Left renal pelvis (tissue), 4 donors: Measurements from ENCODE around the gene CCDC33. TPM values are rescaled to one million over a fixed set of nuclear protein-coding genes. Genes with fewer than 3 reads are reported as not detected.

ENCODE experiments used
- DNase-seq, 4 donors: peaks; one replicate each; pipeline ENCODE4 v3.0.0-alpha.2; 2013; ENCODE audit warnings: low read depth in 4 of 4, low spot score in 3 of 4
- polyA plus RNA-seq, 4 donors: library from polyadenylated mRNA; unstranded; fragments of 120-200 nt; gene quantifications; one replicate each; pipeline ENCODE4 v1.2.1, GENCODE V29; 2013; ENCODE audit not compliant: insufficient read length in 4 of 4

The CCDC33 gene
- polyA plus RNA-seq, 4 donors, result 2.8 to 9.2 (median 3.9) TPM

DNA sequence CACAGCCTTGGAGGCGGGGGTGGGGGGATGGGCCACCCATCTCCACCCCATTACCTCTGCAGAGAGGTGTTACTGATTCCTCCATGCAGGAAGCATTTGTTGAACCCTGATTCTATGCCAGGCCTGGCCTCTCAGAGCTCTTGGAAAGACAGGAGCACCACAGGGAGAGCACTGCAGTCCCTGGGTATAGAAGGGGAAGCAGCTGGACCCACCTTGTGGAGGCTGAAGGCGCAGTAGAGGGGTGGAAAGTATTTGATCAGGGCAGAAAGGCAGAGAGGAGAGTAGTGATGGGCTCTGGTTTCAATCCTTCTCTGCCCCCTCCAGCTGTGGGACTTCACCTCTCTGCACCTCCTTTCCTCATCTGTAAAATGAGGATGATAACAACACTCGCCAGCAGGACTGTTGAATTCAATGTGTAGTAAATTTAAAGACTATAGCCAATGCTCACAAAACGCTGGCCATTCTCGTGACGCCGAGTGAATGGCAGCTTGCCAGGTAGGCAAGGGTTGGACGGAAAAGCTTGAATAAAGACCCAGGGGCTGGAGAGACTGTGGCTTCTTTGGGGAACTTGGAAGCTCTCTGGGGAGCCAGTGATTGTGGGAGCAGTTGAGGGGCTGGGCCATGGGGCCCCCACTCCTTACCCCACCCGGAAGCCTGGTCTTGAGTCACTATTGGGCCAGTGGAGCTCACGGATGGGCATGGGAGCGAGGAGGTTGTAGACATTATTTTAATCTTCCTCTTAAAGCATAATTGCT lies 8.0 kb upstream of the CCDC33 start:
- no peak for DNase-seq

DNA sequence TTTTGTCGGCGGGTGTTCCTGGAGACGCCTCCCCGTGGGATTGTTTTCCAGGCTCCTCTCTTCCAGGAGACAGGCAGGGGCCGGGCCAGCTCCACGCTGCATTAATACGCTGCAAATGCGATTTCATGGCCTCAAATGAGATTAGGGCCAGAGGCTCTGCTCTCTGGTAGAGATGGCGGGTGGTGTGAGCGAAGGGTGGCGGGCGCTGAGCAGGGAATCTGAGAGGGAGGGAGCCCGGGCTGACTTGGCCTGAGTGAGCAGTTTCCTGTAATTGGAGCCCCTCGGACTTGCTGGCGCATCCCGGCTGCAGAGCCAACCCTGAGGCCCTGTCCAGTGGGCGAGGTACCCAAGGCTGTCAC lies 7.4 kb upstream of the CCDC33 start:
- DNase-seq, result no peak

DNA sequence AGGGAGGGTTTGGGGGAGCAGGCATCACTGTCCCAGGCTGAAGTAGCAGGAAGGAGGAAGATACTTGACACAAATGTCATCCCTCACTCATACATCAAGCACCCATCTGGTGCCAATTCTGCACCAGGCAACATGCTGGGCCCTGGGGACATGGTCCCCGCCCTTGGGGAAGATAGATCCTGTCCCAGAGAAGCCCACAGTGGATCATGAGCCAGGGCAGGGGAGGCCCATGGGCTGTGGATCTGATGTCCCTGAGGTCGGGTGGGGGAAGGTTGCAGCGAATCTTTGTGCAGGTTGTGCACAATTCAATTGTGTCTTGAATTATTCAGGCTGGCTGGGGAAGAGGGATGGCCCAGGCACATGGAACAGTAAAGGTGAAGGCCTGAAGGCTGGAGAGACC lies 6.4 kb upstream of the CCDC33 start:
- no peak for DNase-seq

DNA sequence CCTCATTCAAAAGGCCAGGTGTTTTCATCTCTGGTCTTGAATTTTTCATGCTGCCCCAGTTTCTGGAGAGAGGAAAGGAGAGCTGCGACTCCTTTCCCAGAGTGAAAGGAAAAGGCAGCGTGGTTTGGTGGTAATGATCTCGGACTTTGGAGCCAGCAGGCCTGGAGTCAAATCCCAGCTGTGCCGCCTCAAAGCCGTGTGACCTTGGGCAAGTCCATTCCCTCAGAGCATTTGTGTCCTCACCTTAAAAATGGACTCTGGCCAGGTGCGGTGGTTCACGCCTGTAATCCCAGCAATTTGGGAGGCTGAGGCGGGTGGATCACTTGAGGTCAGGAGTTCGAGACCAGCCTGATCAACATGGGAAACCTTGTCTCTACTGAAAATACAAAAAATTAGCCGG lies 4.7 kb upstream of the CCDC33 start:
- no peak for DNase-seq

DNA sequence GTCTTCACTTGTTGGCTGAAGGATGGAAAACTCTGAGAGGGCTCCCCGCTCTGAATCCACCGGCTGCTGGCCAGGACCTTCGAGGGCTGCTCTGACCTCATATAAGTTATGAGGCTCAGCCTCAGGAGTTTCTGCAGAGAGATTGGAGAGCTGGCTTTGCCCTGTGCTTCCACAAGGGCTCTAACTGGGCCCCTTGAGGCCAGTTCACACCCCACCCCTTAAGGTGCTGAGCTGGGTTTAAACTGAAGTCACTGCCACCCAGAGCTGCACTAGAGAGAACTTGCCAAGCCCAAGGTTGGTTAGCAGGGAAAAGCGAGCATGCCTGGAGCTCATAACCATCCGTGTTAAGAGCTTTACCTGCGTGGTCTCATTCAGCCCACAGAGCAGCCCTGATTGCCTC lies 2.8 kb upstream of the CCDC33 start:
- DNase-seq, result no peak

DNA sequence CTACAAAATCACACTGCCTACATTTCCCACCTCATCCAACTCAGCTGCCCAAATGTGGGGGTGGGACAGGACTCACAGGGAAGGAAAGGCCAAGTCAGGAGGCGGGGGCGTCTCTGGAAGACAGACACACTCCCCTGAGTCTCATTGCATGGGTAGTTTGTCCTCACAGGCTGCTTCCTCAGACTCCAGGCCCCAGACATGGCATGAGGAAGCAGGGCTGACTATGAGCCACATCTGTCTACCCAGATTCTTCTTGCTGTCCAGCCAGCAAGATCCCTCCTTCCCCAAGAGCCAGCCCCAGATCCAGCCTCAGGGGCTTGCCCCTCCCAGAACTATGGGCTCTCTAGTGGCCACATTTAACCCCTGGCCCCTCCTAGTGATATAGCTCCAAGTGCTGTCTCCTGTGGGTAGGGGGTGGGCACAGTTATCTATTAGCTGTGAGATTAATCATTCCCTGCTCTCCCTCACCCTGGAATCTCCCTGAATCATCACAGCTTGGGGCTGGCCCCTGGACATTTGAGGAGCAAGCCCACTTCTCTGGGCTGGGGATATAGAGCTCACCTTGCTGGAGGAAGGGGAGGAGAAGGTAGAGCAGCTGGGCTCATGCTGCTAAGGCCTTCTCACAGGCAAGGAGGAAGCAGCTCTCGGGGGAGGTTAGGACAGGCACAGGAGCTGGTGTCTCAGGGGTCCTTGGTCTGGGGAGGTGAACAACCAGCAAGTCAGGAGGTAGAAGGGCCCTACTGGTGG lies 2.1 kb upstream of the CCDC33 start:
- no peak for DNase-seq

DNA sequence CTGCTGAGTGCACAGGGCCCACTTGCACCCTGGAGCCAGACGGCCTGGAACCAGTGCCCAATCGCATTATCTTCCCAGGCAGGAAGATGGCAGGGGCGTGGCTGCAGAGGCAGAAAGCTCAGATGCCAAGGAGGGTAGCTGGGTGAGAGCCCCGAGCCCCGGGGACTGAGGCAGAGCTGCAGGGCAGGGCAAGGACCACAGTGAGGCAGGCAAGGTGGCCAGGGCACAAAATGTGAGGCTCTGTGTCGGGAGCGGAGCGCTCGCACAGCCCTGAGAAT lies 1.6 kb upstream of the CCDC33 start:
- no peak for DNase-seq

DNA sequence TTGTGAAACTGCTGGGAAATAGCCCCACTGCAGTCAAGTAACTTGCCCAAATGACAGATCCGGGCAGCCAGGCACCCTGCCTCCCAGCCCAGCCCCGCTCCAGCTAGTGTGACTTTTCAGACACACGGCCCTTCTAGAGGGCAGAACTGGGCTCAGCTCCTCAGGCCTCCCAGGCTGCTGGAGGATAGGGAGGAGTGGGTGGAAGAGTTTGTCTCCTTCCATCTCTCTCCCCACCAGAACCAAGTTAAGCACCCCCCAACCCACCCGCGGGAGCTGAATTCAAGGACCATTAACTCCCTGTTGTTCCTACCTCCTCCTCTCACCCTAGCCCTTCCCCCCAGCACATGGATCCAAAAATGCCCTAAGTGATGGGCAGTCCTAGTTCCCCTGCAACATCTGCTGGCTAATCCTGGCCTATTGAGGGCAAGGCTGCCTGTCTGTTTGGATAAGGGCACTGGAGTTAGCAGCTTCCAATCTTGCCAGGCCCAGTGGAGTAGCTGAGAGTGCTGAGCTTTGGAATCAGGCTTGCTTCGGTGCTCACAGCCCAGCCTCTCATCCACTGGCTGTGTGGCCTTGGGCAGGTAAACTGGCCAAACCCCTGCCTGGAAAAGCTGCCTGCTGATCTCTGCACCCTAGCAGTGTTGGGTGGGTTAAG lies 3.1 kb downstream of the CCDC33 start:
- no peak for DNase-seq

DNA sequence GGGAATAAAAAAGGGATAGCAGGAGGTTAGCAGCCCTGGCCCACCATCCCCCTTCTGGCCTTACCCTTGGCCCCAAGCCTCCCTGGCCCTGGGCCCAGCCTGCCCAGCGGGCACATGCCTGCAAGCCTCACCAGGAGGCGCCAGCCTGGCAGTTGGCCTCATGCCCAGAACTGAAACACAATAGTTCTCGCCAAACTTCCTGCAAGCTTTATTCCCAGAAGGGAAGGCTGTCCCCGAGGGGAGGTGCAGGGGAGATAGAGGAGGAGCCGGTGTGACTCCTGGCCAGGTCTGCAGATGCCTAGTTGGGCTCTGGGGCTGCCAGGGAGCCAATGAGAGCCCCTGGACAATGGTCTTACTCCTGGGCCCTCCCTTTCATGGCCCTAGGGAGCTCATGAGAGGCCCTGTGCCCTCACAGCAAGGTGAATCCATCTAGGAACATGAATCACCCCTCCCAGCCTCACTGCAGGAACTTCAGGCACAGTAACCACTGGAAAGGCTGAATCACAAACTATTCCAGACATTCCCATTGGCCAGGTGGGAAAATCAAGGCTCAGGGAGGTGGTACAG lies 4.0 kb downstream of the CCDC33 start:
- DNase-seq, result no peak

DNA sequence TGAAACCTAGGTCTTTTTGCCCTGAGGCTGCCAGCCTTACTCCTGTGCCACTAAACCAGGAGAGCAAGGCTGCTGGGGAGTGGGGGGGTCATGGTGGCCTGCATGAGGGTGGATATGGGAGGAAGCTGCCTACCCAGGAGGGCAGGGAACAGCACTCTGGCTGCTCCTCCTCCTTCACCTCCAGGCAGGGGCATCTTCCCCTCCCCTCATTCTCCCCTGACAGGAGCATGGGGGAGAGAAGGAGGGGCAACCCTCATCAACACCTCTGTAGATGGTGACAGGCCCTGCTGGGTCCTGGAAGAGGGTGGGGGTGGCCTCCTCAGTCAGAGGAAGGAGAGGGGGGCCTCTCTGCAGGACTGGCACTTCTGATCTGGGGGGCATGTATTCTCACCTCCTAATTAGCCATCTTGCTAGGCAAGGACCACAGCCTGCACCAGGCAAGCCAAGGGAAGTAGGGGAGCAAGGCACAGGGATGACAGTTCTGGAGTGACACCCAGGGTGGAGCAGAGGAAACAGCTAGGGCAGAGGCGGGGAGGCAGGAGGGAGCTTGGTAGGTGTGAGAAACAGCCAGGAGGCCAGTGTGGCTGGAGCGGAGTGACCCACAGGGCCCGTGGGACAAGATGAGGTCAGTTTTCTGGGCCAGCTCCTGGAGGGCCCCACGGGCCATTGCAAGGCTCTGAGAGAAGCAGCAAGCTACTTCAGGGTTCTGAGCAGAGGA lies 4.9 kb downstream of the CCDC33 start:
- no peak for DNase-seq

DNA sequence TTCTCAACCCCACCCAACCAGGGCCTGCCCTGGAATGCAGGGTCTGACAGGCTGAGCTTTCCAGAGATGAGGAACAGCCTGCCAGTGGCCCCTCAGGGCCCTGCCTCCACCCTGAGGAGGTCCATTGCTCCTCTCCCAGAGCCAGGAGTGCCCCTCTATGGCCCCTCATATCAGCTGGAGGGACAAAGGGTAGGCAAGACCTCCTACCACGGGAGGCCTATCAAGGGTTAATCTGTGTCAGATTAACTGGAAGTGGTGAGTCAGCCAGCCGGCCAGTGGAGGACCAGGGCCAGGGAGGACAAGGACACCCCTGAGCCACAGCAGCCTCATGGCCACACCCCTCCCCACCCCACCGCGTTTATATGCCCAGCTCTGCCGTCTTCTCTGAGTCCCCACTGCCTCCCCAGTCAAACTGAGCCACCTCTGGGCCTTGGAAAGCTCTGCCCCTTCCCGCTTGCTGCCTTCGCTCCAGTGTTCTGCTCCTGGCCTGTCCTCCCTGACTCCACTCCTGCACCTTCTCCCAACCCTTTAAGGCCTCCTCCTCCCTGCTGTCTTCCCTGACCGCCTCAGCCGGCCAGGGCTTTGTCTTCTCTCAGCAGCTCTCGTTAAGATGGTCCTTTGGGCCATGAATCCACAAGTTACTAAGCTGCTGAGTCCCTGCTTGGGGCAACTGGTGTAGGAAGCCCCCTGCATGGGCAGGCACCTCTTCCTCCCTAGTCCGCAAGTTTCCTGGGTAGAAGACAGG lies 6.5 kb downstream of the CCDC33 start:
- no peak for DNase-seq

DNA sequence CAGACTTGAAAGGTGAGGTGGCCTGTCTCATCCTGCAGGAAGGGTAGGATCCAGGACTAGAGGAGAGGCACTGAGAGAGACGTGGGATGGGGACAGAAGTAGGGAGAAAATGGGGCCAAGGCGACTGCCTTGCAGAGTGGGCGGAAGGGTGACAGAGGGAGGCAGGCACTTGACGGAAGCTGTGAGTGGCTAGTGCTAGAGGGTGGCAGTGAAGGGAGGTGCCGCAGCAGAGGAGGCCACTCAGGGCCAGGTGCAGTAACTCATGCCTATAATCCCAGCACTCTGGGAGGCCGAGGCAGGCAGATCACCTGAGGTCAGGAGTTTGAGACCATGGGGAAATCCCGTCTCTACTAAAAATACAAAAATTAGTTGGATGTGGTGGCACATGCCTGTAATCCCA lies 7.3 kb downstream of the CCDC33 start:
- DNase-seq, result no peak

DNA sequence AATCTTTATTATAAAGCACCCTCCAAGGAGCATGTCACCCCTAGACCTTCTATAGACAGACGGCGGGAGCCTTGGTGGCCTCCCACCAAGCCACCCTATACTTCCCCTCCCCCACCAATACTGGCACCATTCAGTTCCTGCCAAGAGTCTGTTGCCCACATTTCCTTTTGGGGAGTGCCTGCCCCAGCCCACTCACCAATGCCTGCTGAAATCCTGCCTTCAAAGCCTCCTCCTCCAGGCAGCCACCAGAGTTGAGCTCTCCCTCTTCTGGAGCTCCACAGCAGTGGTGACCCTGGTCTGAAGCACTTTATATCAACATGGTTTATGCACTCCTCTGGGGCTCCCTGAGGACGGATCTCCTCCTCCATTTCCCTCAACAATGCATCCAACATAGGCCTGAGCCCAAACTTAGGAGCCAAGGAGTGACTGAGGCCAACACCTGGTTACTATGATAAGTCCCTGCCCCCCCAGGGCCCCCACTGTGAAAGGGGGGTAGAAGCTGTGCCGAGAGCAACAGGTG lies 8.8 kb downstream of the CCDC33 start:
- DNase-seq, result no peak

DNA sequence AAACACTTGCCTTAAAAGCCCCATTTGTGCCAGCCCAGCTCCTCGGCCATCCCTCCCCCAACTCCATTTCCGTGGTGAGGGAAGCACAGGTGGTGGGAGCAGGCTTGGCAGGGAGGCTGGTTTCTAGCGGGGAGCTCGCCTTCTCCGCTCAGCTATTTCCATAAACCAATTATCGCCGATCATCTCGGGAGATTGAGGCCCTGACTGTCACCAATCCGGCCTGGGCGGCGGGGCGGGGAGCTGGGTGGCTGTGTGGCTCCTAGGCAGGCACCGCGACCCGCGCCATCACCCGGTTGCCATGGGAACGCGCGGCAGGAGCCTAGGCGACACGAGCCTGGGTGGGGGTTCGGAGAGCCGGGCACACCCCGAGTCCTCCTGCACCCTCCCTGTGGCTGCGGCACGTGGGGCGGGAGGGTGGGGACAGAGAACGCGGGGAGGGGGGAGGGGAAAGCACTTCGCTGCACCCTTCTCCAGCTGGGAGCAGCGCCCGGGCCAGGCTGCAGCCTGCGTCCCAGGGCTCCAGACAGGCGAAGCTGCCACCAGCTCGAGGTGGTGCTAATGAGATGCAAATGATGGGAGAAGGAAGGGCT lies 9.3 kb downstream of the CCDC33 start:
- DNase-seq, result no peak

DNA sequence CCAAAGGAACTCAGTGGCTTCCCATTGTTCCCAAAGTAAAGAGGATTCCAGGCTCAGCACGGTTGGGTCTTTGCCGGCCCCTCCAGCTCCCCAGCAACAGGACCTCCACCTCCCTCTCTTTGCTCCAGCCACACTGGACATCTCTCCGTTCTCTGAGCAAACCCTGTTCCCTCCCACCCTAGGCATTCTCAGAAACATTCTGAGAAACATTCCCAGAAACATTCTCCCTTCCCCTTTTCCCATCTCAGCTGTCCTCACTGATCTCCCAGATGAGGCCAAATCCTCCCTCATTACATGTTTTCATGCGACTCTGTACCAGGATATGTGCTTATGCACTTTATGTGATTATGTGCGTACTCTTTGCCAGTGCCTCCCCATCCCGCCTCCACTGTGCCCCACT lies 14.1 kb downstream of the CCDC33 start:
- no peak for DNase-seq

DNA sequence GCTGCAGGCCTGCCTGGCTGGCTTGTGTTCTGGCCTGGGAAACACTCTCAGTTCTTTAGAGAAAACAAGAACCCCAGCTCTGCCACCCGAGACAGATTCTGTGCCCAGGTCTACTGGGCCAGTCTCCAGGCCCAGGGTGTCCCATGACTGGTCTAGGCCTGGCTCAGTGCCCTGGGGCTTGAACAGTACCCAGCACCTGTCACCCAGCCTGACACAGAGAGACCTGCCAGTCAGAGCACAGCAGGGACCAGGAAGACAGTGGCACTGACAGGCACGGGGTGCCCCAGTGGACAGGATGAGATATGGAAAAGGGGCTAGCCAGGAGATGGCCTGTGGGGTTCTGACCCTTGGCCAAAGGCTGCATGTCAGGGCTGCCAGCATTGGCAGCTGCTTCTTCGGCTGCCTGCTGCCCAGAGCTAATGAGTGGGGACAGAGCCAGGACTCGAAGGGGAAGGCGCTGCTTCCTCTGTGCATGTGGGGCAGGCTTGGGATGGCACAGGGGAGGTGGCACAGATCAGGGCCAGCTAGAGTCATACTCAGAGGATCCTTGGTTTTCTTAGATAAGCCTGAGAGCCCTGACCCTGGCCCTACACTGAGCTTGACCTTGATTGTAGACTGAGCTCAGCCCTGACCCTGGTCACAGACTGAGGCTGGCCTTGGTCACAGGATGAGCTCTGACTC lies 15.1 kb downstream of the CCDC33 start:
- no peak for DNase-seq

DNA sequence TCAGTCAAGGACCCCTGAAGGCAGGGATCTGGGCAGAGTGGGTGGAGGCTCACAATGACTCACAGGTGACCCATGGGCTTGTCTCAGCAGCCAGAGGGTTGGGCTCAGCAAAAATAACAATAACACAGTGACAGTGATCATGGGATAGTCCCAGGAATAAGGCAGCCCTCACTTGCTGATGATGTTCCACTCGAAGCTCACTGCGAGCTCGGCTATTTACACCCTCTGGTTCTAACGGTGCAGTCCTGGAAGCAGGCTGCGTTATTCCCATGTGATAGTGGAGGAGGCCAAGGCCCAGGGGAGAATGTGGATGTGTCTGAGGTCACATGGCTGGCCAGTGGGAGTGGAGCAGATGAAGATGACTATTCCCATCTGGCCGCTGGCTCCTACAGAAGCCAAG lies 16.2 kb downstream of the CCDC33 start:
- no peak for DNase-seq

DNA sequence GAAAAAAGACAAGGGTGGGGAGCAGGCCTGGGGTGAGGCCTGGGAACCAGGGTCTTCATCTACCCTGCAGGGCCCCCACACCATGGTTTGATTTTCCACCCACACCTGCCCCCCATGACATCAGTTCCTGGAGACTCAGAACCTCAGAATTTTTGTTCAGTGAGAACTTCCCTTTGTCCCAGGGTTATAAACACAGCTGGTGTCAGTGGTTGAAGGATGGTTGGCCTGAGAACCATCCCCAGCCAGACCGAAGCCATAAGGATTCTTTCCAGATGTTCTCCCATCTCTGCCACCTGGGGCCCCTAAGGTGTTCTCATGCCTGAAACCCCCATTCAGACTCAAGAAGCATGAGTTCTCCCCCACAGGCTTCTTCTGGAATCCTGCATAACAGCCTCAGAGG lies 16.6 kb downstream of the CCDC33 start:
- DNase-seq, result no peak

DNA sequence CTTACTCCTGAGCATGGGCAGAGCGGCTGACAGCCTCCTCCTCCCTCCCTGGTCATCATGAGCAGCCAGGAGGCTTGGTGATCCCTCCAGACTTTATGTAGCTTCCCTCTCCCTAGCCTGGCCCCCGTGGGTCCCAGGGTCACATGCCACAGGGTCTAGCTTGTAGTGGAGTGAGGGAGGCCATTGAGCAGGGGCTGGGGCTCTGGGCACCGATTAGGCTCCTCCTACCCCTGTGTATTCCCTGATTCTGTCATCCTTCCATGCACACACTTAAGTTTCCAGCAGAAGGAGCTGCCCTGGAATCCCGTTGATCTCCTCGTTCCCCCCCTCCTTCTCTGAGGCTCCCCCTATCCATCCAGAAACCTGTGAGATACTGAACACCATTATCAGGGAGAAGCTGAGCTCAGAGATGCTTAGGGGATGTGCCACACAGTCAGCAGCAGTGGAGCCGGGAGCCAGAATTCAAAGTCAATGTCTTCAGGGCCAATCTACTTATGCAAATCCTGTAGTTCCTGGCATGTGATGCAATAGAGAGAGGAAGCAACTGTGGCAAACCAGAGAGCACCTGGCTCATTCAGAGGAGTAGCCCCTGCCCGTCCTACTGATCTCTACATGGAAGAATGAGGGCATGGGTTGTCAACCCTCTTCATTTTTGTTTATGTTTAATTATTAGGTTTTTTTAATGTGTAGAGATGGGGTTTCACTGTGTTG lies 17.2 kb downstream of the CCDC33 start:
- DNase-seq, result no peak
